HG02678 (cell line): ENCODE results near the gene CD86.

Experiments used
- ATAC-seq: cut with Tn5 transposase; IDR thresholded peaks from one replicate; pipeline ENCODE4 v1.9.1; 2021; ENCODE audit warnings: mild to moderate bottlenecking, moderate library complexity; ENCODE audit not compliant: unreplicated experiment

CD86 gene

DNA sequence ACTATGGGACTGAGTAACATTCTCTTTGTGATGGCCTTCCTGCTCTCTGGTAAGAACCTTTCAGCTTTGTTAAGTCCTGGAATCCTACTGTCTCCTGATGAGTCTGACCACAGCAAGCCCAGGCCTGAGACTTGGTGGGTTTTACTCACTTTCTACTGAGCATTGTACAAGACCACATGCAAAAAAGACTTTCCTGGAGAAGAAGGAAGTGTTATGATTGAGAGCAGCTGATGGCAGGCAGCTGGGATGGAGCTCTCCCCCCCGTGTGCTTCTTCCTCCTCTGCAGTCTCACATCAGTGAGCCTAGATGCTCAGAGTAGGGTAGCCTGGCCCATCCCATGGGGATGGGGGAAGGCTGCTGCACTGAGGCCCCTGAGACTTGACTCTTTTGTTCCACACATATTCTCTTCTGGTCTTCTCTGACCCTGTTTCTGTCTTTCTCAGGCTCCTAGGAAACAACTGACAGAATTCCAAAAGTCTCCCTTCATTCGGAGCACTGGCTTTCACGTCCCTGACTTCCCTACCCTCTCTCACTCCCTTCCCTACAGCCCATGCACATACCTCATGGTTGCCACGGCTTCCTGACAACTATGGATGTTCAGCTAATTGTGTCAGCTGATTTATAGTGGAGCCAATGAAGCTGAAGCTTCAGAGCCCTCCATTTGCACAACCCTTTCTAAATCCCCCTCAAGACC, 36.6 kb downstream of the CD86 start:
- peak; percentile 56 for ATAC-seq

- ATAC-seq, result no peak
Observed at GRCh38 chr3:122092460-122093165, 37.5 kb downstream of the CD86 start.

DNA sequence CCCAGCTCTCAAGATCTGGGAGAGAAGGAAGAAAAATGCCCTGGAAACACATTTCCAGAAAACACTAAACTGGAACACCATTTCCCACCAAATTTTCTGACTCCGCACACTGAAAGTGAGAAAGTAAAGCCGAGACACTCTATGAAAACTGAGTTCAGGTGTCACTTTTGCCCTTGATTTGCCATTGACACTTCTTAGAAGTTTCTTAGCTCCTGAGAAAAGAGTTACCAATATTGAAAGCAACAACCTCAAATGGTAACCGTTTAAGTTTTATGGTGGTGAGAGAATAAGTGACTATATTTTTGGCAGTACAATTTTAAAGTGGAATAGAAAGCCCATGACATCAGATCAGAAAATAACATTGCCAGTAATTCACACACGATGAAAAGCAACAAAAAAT, 39.0 kb downstream of the CD86 start:
- peak; percentile 44 for ATAC-seq

GRCh38 chr3:122094693-122095092, 39.5 kb downstream of the CD86 start:
- no peak for ATAC-seq

GRCh38 chr3:122097141-122097540, 42.0 kb downstream of the CD86 start:
- no peak for ATAC-seq

GRCh38 chr3:122098611-122099010, 43.4 kb downstream of the CD86 start:
- no peak for ATAC-seq

DNA sequence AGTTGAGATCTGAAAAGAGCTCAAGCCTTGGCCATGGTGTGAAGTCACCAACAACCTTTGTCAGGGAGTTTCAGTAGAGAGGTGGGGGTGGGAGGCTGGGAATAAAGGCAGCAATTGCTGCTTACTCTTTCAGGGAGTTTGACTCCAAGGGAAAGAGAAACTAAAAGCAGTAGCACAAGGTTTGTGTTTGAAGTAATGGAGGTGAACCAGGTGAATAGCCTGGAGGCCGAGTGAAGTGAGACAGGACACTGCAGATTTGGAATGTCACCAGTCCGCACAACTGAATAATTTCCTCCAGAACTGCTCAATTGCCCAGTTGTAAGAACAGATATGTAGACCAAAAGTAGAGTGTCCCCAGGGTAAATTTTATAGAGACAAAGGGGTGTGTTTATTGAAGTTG, 44.1 kb downstream of the CD86 start:
- no peak for ATAC-seq

GRCh38 chr3:122100083-122100482, 44.9 kb downstream of the CD86 start:
- ATAC-seq, result no peak

DNA sequence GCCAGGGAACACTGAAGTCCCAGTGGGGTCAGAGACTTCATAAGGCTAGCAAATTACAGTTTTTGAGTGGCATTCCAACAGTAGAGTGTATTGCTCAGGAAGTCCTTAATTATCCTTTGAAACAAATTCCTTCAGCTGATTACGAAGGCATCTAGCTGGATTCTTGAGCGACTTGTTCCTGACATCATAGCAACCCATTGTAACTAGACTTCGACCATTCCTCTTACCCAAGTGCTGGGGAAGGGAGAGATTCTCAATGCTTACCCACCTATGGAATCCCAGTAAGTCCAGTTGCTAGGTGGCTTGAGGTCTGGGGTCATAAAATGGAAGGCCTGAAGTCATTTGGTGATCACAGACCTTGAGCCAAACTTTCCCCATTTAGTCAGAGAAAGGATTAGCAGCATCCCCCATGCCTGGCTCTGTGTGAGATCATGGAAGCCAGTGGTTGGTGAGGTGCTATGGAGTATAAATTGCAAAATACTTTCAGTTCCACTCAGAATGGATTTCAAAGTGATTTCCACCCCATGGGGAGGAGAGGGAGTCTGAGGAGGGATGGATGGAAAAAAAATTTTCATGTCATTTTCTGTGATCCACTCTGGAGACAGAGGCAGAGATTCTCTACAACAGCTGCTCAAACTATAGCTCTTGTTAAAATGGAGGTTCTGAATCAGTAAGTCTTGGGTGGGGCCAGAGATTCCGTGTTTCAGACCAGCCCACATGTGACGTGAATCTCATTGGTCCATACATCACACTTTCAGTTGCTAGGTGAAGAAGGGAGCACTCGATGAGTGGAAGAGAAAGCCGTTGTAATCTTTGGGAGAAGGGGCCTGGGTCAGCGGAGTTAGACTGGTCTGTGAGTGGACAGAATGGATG, 45.7 kb downstream of the CD86 start:
- peak; percentile 33 for ATAC-seq

GRCh38 chr3:122101646-122102045, 46.5 kb downstream of the CD86 start:
- ATAC-seq, result peak; percentile 31

DNA sequence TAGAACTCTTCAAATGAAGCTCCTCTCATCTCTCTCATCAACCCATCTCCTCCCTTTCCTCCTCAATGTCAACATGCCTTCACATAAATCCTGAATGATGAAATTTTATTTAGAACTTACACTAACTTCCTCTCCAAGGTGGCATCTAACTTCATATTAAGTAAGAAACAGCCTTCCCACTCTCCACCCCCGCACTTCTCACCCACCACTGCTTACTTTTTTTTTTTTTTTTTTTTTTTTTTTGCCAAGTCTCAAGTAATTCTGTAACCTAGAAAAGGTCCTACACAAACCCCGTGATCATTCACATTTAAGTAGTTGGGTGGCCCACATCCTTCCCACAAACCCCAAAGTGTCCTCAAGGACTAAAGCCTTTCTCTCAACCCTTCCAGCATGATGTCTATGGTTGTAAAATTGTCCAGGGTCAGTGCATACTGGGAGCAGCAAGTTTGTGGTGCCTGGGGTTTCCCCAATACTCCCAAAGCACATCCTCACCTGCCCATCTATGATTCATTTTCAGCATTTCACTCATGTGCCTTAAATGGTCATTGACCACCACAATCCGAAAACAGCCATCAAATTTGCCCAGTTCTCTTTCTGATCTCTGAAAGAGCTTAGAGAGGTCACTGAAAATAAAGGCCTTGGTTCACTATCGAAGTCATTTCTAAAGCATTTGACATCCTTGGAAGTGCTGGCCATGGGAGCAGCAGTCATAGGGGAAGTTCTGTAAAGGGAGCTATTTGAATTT, 47.2 kb downstream of the CD86 start:
- peak; percentile 37 for ATAC-seq

DNA sequence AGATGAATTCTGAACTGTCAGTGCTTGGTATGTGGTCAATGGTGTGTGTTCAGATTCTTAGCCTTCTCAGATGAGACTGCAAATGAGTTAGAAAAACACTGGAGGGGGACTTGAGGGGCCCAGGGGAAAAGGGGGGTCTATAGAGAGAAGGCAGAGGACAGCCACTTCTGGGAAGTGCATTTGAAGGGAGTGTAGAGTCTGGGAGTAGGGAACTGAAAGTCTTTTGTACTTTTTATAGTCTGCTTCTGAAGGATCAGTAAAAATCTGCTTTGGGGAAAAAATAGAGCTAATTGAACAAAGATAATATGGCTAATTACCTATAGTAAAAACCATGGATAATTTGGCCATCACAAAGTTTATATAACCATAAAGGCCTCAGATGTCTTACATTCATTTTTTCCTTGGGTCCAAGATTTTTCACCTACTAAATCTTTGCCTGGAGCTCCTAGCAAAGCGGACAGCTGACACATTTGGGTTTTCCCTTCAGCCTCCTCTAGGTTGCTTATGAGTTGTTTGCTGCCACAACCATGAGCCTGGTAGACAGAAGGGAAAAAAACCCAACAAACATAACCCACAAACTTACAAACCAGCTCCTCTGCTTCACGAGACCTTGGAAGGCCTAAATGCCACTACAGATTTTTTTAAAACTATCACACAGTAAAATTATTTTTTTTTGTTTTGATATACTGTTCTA, 48.8 kb downstream of the CD86 start:
- ATAC-seq, result peak; percentile 32

DNA sequence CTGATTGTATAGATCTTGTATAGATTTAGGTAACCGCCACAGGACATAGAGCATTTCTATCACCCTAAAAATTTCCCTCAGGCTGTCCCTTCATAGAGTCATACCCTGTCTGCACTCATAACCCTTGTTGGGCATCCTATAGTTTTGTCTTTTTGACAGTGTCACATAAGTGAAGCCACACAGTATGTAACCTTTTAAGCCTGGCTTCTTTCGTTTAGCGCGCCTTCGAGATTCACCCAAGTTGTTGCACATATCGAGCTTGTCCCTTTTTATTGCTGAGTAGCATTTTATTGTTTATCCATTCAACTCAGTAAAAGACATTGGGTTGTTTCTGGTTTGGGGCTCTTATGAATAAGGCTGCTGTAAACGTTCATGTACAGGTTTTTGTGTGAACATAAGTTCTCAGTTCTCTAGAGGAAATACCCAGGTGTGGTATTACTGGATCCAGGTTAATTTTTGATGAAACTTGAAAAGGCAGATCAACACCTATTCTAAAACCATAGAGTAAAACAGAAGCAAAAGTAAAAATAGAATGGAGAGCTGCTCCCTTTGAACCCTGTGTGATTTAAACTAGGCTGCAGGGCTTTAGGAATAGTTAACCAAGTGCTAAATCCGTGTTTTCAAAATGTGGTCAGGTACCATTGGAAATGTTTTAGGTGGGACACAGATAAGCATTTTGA, 49.5 kb downstream of the CD86 start:
- peak; percentile 39 for ATAC-seq

- ATAC-seq, result no peak
Observed at GRCh38 chr3:122105626-122106025, 50.5 kb downstream of the CD86 start.

- ATAC-seq, result no peak
Observed at GRCh38 chr3:122107171-122107570, 52.0 kb downstream of the CD86 start.

DNA sequence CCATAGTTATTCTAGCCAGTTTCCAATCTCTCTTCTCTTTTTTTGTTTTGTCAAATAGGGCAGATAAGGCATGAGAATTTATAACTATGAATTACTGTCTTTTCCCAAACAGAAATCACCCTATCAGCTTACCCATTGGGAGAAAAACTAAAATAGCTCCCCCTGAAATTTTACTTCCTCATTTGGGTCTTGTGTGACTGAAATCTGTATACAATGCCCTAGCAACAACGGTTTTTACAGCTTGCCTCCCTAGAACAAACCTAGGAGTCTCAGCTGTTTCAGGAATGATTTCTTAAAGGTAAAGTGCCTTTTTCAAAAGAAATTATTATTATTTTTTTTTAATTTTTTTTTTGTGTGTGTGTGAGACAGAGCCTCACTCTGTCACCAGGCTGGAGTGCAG, 56.8 kb downstream of the CD86 start:
- no peak for ATAC-seq

- no peak for ATAC-seq
Observed at GRCh38 chr3:122112754-122113153, 57.6 kb downstream of the CD86 start.

DNA sequence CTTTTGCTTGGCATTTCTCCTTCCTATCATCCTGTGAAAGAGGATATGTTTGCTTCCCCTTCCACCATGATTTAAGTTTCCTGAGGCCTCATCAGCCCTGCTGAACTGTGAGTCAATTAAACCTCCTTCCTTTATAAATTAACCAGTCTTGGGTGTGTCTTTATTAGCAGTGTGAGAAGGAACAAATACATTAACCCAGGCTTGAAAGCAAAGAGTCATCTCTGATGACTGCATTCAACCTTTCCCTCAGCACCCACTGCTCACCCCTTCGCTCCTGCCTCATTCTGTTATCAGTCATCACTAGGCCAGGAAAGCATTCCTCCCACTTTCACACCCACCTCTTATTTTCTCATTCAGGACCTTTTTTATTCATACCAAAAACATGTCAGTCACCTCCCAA, 68.7 kb downstream of the CD86 start:
- no peak for ATAC-seq

DNA sequence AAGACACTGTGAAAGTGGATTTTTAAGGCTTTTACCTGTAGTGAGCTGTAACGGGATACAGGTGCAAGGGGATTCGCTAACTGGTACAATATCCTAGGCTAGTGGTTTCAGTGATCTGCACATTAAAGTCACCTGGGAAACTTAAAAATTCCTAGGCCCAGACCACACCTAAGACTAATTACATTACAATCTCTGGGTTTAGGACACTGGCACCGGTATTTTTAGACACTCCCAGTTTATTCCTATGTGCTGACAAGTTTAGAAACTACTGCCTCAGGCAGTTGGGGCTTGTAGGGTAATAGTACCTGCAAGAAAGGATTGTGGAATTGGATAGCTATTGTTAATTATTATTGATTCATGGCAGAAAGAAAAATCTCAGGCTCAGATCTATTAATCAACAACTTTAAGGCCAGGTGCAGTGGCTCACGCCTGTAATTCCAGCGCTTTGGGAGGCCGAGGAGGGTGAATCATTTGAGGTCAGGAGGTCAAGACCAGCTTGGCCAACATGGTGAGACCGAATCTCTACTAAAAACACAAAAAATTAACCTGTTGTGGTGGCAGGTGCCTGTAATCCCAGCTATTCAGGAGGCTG, 77.9 kb downstream of the CD86 start:
- ATAC-seq, result no peak
